Karpas-422 (cell line): ENCODE data around the gene BANP. TPM values are rescaled to one million over a fixed set of nuclear protein-coding genes. Genes with fewer than 3 reads are reported as not detected.
"Not testable (repeated sequence)": the region's sequence is repeated elsewhere in the genome, so short reads cannot be mapped to it uniquely, and the experiment has no call there.

ENCODE experiments used
- DNase-seq: peaks from one replicate; pipeline ENCODE4 v3.0.0-alpha.2; 2015
- H2AFZ ChIP-seq: fragments of 200-600 bp; sonication (generic); 2 replicates; pipeline ENCODE4 v1.6.1; 2014; ENCODE audit warnings: antibody characterized with exemption, low read length, mixed read lengths
- H3K27ac ChIP-seq: fragments of 200-600 bp; sonication (generic); 2 replicates; pipeline ENCODE4 v1.5.1; 2014; ENCODE audit warnings: mild to moderate bottlenecking, low read length, moderate library complexity
- H3K27me3 ChIP-seq: fragments of 200-600 bp; sonication (generic); 2 replicates; pipeline ENCODE4 v1.6.1; 2014; ENCODE audit warnings: low read length, mixed read lengths
- H3K36me3 ChIP-seq: fragments of 200-600 bp; sonication (generic); 2 replicates; pipeline ENCODE4 v1.6.1; 2014; ENCODE audit warnings: low read length, mixed read lengths; ENCODE audit not compliant: insufficient read depth
- H3K4me1 ChIP-seq: fragments of 200-600 bp; sonication (generic); 2 replicates; pipeline ENCODE4 v1.6.1; 2014; ENCODE audit warnings: mild to moderate bottlenecking, low read length, mixed read lengths
- H3K4me2 ChIP-seq: fragments of 200-600 bp; sonication (generic); 2 replicates; pipeline ENCODE4 v1.6.1; 2014; ENCODE audit warnings: low read length, low read depth, mild to moderate bottlenecking; ENCODE audit not compliant: poor library complexity, severe bottlenecking
- H3K4me3 ChIP-seq: fragments of 200-600 bp; sonication (generic); 2 replicates; pipeline ENCODE4 v1.5.1; 2014; ENCODE audit warnings: mild to moderate bottlenecking, antibody characterized with exemption, low read length, mixed read lengths
- H3K79me2 ChIP-seq: fragments of 200-600 bp; sonication (generic); 2 replicates; pipeline ENCODE4 v1.6.1; 2014; ENCODE audit warnings: mild to moderate bottlenecking, low read length, mixed read lengths
- H3K9ac ChIP-seq: fragments of 200-600 bp; sonication (generic); 2 replicates; pipeline ENCODE4 v1.6.0; 2014; ENCODE audit warnings: low read length
- H3K9me2 ChIP-seq: fragments of 200-600 bp; sonication (generic), shearing (Covaris generic); replicated peaks from 2 replicates; pipeline ENCODE4 v1.6.0; 2014; ENCODE audit warnings: mild to moderate bottlenecking, low read length, moderate library complexity; ENCODE audit not compliant: insufficient read depth
- H3K9me3 ChIP-seq: fragments of 300-700, 200-600 bp; sonication (generic); 2 replicates; pipeline ENCODE4 v1.6.1; 2014; ENCODE audit warnings: low read length, mixed read lengths
- H4K20me1 ChIP-seq: fragments of 200-600 bp; sonication (generic); 2 replicates; pipeline ENCODE4 v1.6.1; 2014; ENCODE audit warnings: mild to moderate bottlenecking, antibody characterized with exemption, low read length, low read depth; ENCODE audit not compliant: insufficient read depth
- total RNA-seq: library from RNA; depleted of rRNA; stranded (reverse); fragments of >200 nt; shearing (Covaris generic); gene quantifications from 2 replicates; pipeline ENCODE4 v1.2.3, GENCODE V29; 2014; ENCODE audit warnings: low replicate concordance

BANP gene
- total RNA-seq, 1 experiment from 2014 or later = 36.5 TPM

GRCh38 chr16:88093556-88094252, 142.5 kb downstream of the BANP start:
- not testable (repeated sequence) for DNase-seq, H3K4me1 ChIP-seq, H3K27ac ChIP-seq, H3K9me3 ChIP-seq, H3K79me2 ChIP-seq, H3K27me3 ChIP-seq, H3K9ac ChIP-seq, H3K9me2 ChIP-seq, H4K20me1 ChIP-seq, H3K36me3 ChIP-seq, H2AFZ ChIP-seq, H3K4me2 ChIP-seq, H3K4me3 ChIP-seq

GRCh38 chr16:88094253-88094575, 143.0 kb downstream of the BANP start:
- H3K27ac ChIP-seq, H2AFZ ChIP-seq, H3K4me3 ChIP-seq, H3K4me2 ChIP-seq, H3K36me3 ChIP-seq, H3K9me2 ChIP-seq, H3K27me3 ChIP-seq, H3K9ac ChIP-seq, DNase-seq, H3K4me1 ChIP-seq, H3K9me3 ChIP-seq, H4K20me1 ChIP-seq, H3K79me2 ChIP-seq: not testable (repeated sequence)

GRCh38 chr16:88094900-88095299, 143.7 kb downstream of the BANP start:
- not testable (repeated sequence) for H3K36me3 ChIP-seq, H2AFZ ChIP-seq, H3K4me1 ChIP-seq, H3K9ac ChIP-seq, H3K79me2 ChIP-seq, H3K27ac ChIP-seq, H3K27me3 ChIP-seq, H4K20me1 ChIP-seq, H3K4me3 ChIP-seq, DNase-seq, H3K4me2 ChIP-seq, H3K9me3 ChIP-seq, H3K9me2 ChIP-seq

GRCh38 chr16:88096659-88097058, 145.4 kb downstream of the BANP start:
- H3K9me2 ChIP-seq, H3K9me3 ChIP-seq, H3K27me3 ChIP-seq, H3K9ac ChIP-seq, H2AFZ ChIP-seq, H3K36me3 ChIP-seq, H3K79me2 ChIP-seq, DNase-seq, H3K4me2 ChIP-seq, H3K27ac ChIP-seq, H3K4me3 ChIP-seq, H3K4me1 ChIP-seq, H4K20me1 ChIP-seq: not testable (repeated sequence)

GRCh38 chr16:88098731-88099562, 147.7 kb downstream of the BANP start:
- DNase-seq, H2AFZ ChIP-seq, H3K4me3 ChIP-seq, H3K27me3 ChIP-seq, H3K4me1 ChIP-seq, H3K79me2 ChIP-seq, H3K4me2 ChIP-seq, H3K27ac ChIP-seq, H3K36me3 ChIP-seq, H4K20me1 ChIP-seq, H3K9ac ChIP-seq, H3K9me2 ChIP-seq, H3K9me3 ChIP-seq: not testable (repeated sequence)

GRCh38 chr16:88099563-88099890, 148.3 kb downstream of the BANP start:
- Histone ChIP-seq H4K20me1 (no peaks in the 10 kb centered on the region), H3K27me3 (no peaks in the 10 kb centered on the region), H3K79me2 (no peaks in the 10 kb centered on the region), H3K4me3 (no peak overlapping the region), H3K27ac (no peak overlapping the region), H3K9me3 (0 out of 2 replicates have a peak, but pooled peaks cover 3% of the 10 kb centered on the region), H3K9me2 (no peaks in the 10 kb centered on the region), H3K9ac (no peak overlapping the region), H2AFZ (no peak overlapping the region), H3K36me3 (no peaks in the 10 kb centered on the region), H3K4me2 (no peak overlapping the region), H3K4me1 (no peaks in the 10 kb centered on the region)
- DNase-seq = no peak

- not testable (repeated sequence) for H3K4me2 ChIP-seq, H3K9ac ChIP-seq, H3K9me3 ChIP-seq, H3K79me2 ChIP-seq, H4K20me1 ChIP-seq, H3K27me3 ChIP-seq, DNase-seq, H3K4me1 ChIP-seq, H3K36me3 ChIP-seq, H3K9me2 ChIP-seq, H2AFZ ChIP-seq, H3K4me3 ChIP-seq, H3K27ac ChIP-seq
Observed at GRCh38 chr16:88099956-88100355, 148.7 kb downstream of the BANP start.

- H3K9ac ChIP-seq, H3K4me2 ChIP-seq, H3K9me3 ChIP-seq, H3K9me2 ChIP-seq, H3K27me3 ChIP-seq, H2AFZ ChIP-seq, DNase-seq, H4K20me1 ChIP-seq, H3K4me3 ChIP-seq, H3K79me2 ChIP-seq, H3K27ac ChIP-seq, H3K36me3 ChIP-seq, H3K4me1 ChIP-seq: not testable (repeated sequence)
Observed at GRCh38 chr16:88100801-88101622, 149.8 kb downstream of the BANP start.
